ENCODE measurements around the gene CLDN4.

The CLDN4 gene

DNA sequence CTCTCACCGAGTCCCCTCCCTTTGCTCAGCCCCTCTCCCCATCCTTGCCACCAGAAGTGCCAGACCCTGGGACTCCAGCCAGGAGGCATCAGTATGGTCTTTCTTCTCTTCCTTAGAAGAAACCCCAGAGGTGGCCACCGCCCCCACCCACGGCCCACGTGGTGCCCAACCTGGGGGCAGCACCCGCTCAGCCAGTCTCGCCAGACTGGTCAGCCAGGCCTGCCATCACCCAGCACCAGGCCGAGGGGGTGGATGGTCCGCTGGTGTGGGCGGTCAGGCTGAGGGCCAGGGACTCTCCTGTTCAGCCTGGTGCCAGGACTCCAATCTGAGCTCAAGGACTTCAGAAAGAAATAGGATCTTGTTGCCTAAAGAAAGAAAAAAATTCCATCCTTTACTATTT lies 5.8 kb upstream of the CLDN4 start:
- Histone ChIP-seq H3K27me3 (ENCODE audit: insufficient read depth, low read length, poor library complexity) (no peaks in the 10 kb centered on the region), H3K4me1 (ENCODE audit: insufficient read depth, low read length) (peaks cover 9% of the 10 kb centered on the region), H4K20me1 (ENCODE audit: insufficient read depth, low read length) (no peaks in the 10 kb centered on the region), H3K4me2 (ENCODE audit: insufficient read depth, low read length) (no peak overlapping the region), H3K79me2 (ENCODE audit: insufficient read depth, low read length) (no peaks in the 10 kb centered on the region), H2AFZ (ENCODE audit: low read depth, low read length) (no peak overlapping the region), H3K36me3 (ENCODE audit: insufficient read depth, low read length) (no peaks in the 10 kb centered on the region), H3K27ac (ENCODE audit: low read length) (no peak overlapping the region), H3K9ac (ENCODE audit: low read depth, low read length) (no peak overlapping the region), H3K9me3 (ENCODE audit: insufficient read depth, low read length, severe bottlenecking) (no peaks in the 10 kb centered on the region), H3K4me3 (ENCODE audit: low read depth in 1 of 2, low read length in 2 of 2) (no peak overlapping the region)
- DNase-seq (no peak), ATAC-seq (ENCODE audit: insufficient read depth, low read depth) (no peak)
- TF ChIP-seq EZH2 (IDR thresholded peaks at IDR 0.05; ENCODE audit: borderline replicate concordance, low read depth, low read length, severe bottlenecking), result no peak
- TF ChIP-seq, protein P1, sequence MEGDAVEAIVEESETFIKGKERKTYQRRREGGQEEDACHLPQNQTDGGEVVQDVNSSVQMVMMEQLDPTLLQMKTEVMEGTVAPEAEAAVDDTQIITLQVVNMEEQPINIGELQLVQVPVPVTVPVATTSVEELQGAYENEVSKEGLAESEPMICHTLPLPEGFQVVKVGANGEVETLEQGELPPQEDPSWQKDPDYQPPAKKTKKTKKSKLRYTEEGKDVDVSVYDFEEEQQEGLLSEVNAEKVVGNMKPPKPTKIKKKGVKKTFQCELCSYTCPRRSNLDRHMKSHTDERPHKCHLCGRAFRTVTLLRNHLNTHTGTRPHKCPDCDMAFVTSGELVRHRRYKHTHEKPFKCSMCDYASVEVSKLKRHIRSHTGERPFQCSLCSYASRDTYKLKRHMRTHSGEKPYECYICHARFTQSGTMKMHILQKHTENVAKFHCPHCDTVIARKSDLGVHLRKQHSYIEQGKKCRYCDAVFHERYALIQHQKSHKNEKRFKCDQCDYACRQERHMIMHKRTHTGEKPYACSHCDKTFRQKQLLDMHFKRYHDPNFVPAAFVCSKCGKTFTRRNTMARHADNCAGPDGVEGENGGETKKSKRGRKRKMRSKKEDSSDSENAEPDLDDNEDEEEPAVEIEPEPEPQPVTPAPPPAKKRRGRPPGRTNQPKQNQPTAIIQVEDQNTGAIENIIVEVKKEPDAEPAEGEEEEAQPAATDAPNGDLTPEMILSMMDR (IDR thresholded peaks at IDR 0.05; ENCODE audit: borderline replicate concordance, extremely low read depth, low read length, poor library complexity, severe bottlenecking), result no peak

DNA sequence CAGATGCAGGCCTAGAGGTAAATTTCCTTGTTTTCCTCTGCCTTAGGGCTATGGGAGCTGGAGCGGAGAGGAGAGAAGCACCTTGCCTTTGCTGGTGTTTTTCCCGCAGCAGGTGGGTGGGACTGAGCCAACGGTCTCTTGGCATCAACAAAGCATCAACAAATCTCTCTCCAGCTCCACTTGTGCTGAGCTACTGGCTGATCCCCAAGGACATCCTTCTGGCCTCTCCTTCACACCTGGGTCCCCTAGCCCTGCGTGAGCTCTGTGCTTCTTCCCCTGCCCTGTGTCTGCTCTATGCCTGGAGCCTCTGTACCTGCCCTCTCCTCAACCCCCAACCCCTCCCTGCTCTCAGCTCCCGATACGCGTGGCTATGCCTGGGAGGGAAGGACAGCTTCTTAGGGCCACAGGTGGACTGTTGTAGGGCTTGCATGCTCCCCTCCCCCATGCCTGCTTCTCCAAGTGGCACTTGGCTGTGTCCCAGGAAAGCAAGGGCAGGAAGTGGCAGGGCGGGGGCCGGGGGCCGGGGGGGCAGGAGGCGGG lies 3.2 kb upstream of the CLDN4 start:
- Histone ChIP-seq H3K9me3 (ENCODE audit: insufficient read depth, low read length, severe bottlenecking) (no peaks in the 10 kb centered on the region), H3K4me2 (ENCODE audit: insufficient read depth, low read length) (no peak overlapping the region), H3K9ac (ENCODE audit: low read depth, low read length) (no peak overlapping the region), H3K27me3 (ENCODE audit: insufficient read depth, low read length, poor library complexity) (no peaks in the 10 kb centered on the region), H3K4me1 (ENCODE audit: insufficient read depth, low read length) (peaks cover 9% of the 10 kb centered on the region), H2AFZ (ENCODE audit: low read depth, low read length) (no peak overlapping the region), H3K27ac (ENCODE audit: low read length) (no peak overlapping the region), H4K20me1 (ENCODE audit: insufficient read depth, low read length) (no peaks in the 10 kb centered on the region), H3K36me3 (ENCODE audit: insufficient read depth, low read length) (no peaks in the 10 kb centered on the region), H3K4me3 (ENCODE audit: low read depth in 1 of 2, low read length in 2 of 2) (no peak overlapping the region), H3K79me2 (ENCODE audit: insufficient read depth, low read length) (no peaks in the 10 kb centered on the region)
- DNase-seq (peak; percentile 49), ATAC-seq (ENCODE audit: insufficient read depth, low read depth) (peak; percentile 51; the same call in 2 of the 3 replicates)
- TF ChIP-seq EZH2 (IDR thresholded peaks at IDR 0.05; ENCODE audit: borderline replicate concordance, low read depth, low read length, severe bottlenecking), result no peak
- TF ChIP-seq, protein P1 (IDR thresholded peaks at IDR 0.05; ENCODE audit: borderline replicate concordance, extremely low read depth, low read length, poor library complexity, severe bottlenecking), result no peak

DNA sequence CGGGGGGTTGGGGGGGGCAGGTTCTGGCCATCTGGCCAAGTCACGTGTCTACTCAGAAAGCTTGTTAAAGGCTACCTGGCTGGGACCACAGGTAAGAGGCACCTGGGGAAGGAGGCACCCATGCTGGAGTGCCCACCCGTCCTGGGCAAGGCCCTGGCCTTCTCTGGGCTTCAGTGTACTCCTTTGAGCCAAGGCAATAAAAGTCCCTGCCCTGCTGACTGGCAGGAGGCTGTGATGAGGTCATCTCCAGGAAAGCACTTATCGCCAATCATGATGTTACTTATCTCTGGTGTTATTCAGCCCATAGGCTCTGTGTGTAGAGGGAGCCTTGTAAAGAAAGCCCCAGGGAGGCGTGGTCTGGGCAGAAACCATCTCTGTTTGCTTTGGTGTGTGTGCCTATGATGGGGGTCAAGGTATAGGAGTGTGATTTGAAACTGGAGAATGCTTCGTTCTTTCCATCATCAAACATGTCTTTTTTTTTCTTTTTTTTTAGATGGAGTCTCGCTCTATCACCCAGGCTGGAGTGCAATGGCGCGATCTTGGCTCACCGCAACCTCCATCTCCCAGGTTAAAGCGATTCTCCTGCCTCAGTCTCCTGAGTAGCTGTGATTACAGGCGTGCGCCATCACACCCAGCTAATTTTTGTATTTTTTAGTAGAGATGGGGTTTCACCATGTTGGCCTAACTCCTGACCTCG lies 2.5 kb upstream of the CLDN4 start:
- peaks cover 9% of the 10 kb centered on the region for H3K4me1 ChIP-seq (ENCODE audit: insufficient read depth, low read length)
- no peaks in the 10 kb centered on the region for H3K36me3 ChIP-seq (ENCODE audit: insufficient read depth, low read length)
- no peak overlapping the region for H3K27ac ChIP-seq (ENCODE audit: low read length)
- DNase-seq (no peak), ATAC-seq (ENCODE audit: insufficient read depth, low read depth) (peak; percentile 64)
- H4K20me1 ChIP-seq (ENCODE audit: insufficient read depth, low read length), result no peaks in the 10 kb centered on the region
- no peak overlapping the region for H3K9ac ChIP-seq (ENCODE audit: low read depth, low read length)
- H2AFZ ChIP-seq (ENCODE audit: low read depth, low read length), result no peak overlapping the region
- H3K27me3 ChIP-seq (ENCODE audit: insufficient read depth, low read length, poor library complexity), result no peaks in the 10 kb centered on the region
- no peak overlapping the region for H3K4me3 ChIP-seq (ENCODE audit: low read depth in 1 of 2, low read length in 2 of 2)
- no peak overlapping the region for H3K4me2 ChIP-seq (ENCODE audit: insufficient read depth, low read length)
- no peaks in the 10 kb centered on the region for H3K79me2 ChIP-seq (ENCODE audit: insufficient read depth, low read length)
- H3K9me3 ChIP-seq (ENCODE audit: insufficient read depth, low read length, severe bottlenecking), result no peaks in the 10 kb centered on the region
- TF ChIP-seq, protein P1 (IDR thresholded peaks at IDR 0.05; ENCODE audit: borderline replicate concordance, extremely low read depth, low read length, poor library complexity, severe bottlenecking), result no peak
- TF ChIP-seq EZH2 (IDR thresholded peaks at IDR 0.05; ENCODE audit: borderline replicate concordance, low read depth, low read length, severe bottlenecking), result no peak

Measured in DND-41 (cell line).